ENCODE data around the gene CCDC187.

DNA sequence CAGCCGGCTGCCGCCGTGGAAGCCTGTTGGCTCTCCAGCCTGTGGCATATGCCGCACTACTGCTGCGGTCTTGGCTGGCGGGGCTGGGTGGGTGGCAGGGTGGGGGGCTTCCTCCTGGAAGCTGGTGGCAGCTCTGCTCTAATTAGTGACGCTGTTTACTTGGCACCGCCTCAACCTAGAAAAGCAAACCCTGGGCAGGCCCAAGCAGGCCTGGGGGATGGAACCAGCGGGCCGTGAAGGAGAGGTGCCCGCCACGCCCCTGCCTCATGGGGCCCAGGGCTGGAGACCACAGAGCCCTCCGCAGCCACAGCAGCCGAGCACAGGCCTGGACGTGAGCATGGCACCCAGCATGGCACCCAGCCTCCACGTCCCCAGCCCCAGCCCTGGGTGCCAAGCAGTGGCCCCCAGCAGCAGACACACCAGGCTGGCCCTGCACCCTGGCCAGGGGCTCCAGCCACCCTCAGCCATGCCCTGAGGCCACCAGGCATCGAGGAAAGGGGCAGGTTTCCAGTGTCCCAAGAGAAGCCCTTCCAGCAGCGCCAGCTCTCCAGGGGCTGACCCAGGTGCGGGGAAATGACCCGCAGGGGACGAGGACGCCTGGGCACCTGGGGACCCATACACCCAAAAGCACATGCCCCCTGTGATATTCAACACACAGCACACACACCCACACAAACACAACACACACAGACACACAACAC is 5.4 kb upstream of the CCDC187 start:
- TF ChIP-seq, protein P1, sequence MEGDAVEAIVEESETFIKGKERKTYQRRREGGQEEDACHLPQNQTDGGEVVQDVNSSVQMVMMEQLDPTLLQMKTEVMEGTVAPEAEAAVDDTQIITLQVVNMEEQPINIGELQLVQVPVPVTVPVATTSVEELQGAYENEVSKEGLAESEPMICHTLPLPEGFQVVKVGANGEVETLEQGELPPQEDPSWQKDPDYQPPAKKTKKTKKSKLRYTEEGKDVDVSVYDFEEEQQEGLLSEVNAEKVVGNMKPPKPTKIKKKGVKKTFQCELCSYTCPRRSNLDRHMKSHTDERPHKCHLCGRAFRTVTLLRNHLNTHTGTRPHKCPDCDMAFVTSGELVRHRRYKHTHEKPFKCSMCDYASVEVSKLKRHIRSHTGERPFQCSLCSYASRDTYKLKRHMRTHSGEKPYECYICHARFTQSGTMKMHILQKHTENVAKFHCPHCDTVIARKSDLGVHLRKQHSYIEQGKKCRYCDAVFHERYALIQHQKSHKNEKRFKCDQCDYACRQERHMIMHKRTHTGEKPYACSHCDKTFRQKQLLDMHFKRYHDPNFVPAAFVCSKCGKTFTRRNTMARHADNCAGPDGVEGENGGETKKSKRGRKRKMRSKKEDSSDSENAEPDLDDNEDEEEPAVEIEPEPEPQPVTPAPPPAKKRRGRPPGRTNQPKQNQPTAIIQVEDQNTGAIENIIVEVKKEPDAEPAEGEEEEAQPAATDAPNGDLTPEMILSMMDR (IDR thresholded peaks at IDR 0.05): no peak
- TF ChIP-seq POLR2A (IDR thresholded peaks at IDR 0.05): no peak
- no peak for TF ChIP-seq POLR2AphosphoS5 (IDR thresholded peaks at IDR 0.05; ENCODE audit: insufficient read depth in 1 of 2, low read depth in 1 of 2)
